CD4-positive, alpha-beta memory T cell (primary cell): ENCODE results near the gene SAMD14. TPM values are rescaled to one million over a fixed set of nuclear protein-coding genes. Genes with fewer than 3 reads are reported as not detected.

ENCODE experiments used
- CTCF ChIA-PET: fragments of 350-600 bp; sonication (Branson Sonifier 250); formaldehyde crosslinking; loops from one replicate; lab custom pipeline; 2021; ENCODE audit warnings: inconsistent platforms; ENCODE audit not compliant: partially characterized antibody; lab: Charles Lee
- POLR2A ChIA-PET: fragments of 350-600 bp; sonication (Branson Sonifier 250); formaldehyde crosslinking; loops from one replicate; lab custom pipeline; 2021; ENCODE audit not compliant: partially characterized antibody; lab: Charles Lee
- DNase-seq, 5 donors: peaks; one replicate each; pipeline versions ENCODE4 v3.0.0 to v3.0.0-alpha.2; 2020 to 2022; ENCODE audit warnings: mixed read lengths in 1 of 5
- H3K27ac ChIP-seq: one replicate; pipeline ENCODE4 v1.7.0; 2013; ENCODE audit warnings: low read depth, low read length
- H3K27me3 ChIP-seq: 2 replicates; pipeline ENCODE4 v1.7.0; 2013; ENCODE audit warnings: mild to moderate bottlenecking, low read length, moderate library complexity; ENCODE audit not compliant: insufficient read depth
- H3K36me3 ChIP-seq: 2 replicates; pipeline ENCODE4 v1.7.0; 2013; ENCODE audit warnings: mild to moderate bottlenecking, low read length, moderate library complexity; ENCODE audit not compliant: insufficient read depth
- H3K4me1 ChIP-seq: 2 replicates; pipeline ENCODE4 v1.7.0; 2013; ENCODE audit warnings: mild to moderate bottlenecking, low read length, moderate library complexity; ENCODE audit not compliant: insufficient read depth
- H3K4me3 ChIP-seq, 2 donors: one replicate each; pipeline ENCODE4 v1.7.0; 2013; ENCODE audit warnings: low read length in 2 of 2, mild to moderate bottlenecking in 1 of 2
- H3K9me3 ChIP-seq, 2 donors: one replicate each; pipeline ENCODE4 v1.7.0; 2013; ENCODE audit warnings: low read length in 2 of 2, control low read depth in 1 of 2; ENCODE audit not compliant: control insufficient read depth in 1 of 2
- H3K27ac Mint-ChIP-seq, 7 donors: one replicate each; pipeline ENCODE4 v1.8.0; 2020 to 2021; ENCODE audit warnings: mixed read lengths in 7 of 7, mild to moderate bottlenecking in 6 of 7, inconsistent platforms in 3 of 7, moderate library complexity in 3 of 7
- H3K27me3 Mint-ChIP-seq, 2 donors: one replicate each; pipeline ENCODE4 v1.8.0; 2020 to 2021; ENCODE audit warnings: mixed read lengths in 2 of 2
- H3K36me3 Mint-ChIP-seq, 2 donors: one replicate each; pipeline ENCODE4 v1.8.0; 2020 to 2021; ENCODE audit warnings: mixed read lengths in 2 of 2, inconsistent platforms in 1 of 2, mild to moderate bottlenecking in 1 of 2
- H3K4me1 Mint-ChIP-seq, 4 donors: one replicate each; pipeline ENCODE4 v1.8.0; 2020 to 2021; ENCODE audit warnings: mixed read lengths in 4 of 4, mild to moderate bottlenecking in 1 of 4
- H3K4me3 Mint-ChIP-seq, 8 donors: one replicate each; pipeline ENCODE4 v1.8.0; 2020 to 2021; ENCODE audit warnings: mixed read lengths in 8 of 8, mild to moderate bottlenecking in 7 of 8, moderate library complexity in 6 of 8, inconsistent platforms in 3 of 8
- H3K9me3 Mint-ChIP-seq, 8 donors: one replicate each; pipeline ENCODE4 v1.8.0; 2020 to 2021; ENCODE audit warnings: mixed read lengths in 8 of 8, mild to moderate bottlenecking in 5 of 8, inconsistent platforms in 3 of 8, moderate library complexity in 1 of 8
- intact Hi-C: fragments of 100-400 bp; cut with micrococcal nuclease; formaldehyde crosslinking; loops from one replicate; pipeline ENCODE4 v1.15.1; 2023
- polyA plus RNA-seq, 2 donors: library from polyadenylated mRNA; unstranded; fragments of 300-500 nt; fragmentation: Illumina TruSeq; gene quantifications; one replicate each; pipeline ENCODE4 v1.2.3, GENCODE V29; 2021
- total RNA-seq, 2 experiments: library from RNA; stranded (reverse); gene quantifications; one replicate each; pipeline ENCODE4 v1.2.3, GENCODE V29; 2021

The SAMD14 gene
- total and polyA plus RNA-seq, 4 experiments from 2014 or later = 0.16 to 1.3 (median 0.72) TPM

- ChIA-PET POLR2A (interaction anchor here (1.1 to 2.5 kb wide), 4 partner anchors 10 to 22 kb away, joined by 3 to 10 read pairs (median 4); partner anchors contain the start of gene PPP1R9B), CTCF (interaction anchor here (1.1 to 2.9 kb wide), 4 partner anchors 12 to 42 kb away, joined by 3 to 17 read pairs (median 4); no protein-coding TSS in a partner anchor)
- no peaks in the 10 kb centered on the region for H3K9me3 Mint-ChIP-seq
- H3K9me3 ChIP-seq = no peaks in the 10 kb centered on the region
- H3K4me3 ChIP-seq = no peak overlapping the region
- H3K4me1 ChIP-seq = peaks cover 33% of the 10 kb centered on the region
- peaks cover 16 to 58% (median 41%) of the 10 kb centered on the region in 4 donors for H3K4me1 Mint-ChIP-seq
- DNase-seq = peak in 1 of 5 donors; percentile 35
- peaks cover 57% of the 10 kb centered on the region for H3K36me3 ChIP-seq
- no peaks in the 10 kb centered on the region for H3K27me3 ChIP-seq
- intact Hi-C loops = no loop called here
- H3K27ac Mint-ChIP-seq = no peak overlapping the region
- peaks cover 53 to 74% of the 10 kb centered on the region in 2 donors for H3K36me3 Mint-ChIP-seq
- peaks cover 2 to 4% of the 10 kb centered on the region in 2 donors for H3K27me3 Mint-ChIP-seq
- no peak overlapping the region for H3K27ac ChIP-seq
- no peak overlapping the region for H3K4me3 Mint-ChIP-seq
Measured at GRCh38 chr17:50135316-50136095, 5.5 kb upstream of the SAMD14 start.

GRCh38 chr17:50134206-50135110 lies 4.5 kb upstream of the SAMD14 start:
- H3K36me3 Mint-ChIP-seq = peaks cover 43 to 65% of the 10 kb centered on the region in 2 donors
- POLR2A ChIA-PET = interaction anchor here (1.1 to 2.5 kb wide), 3 partner anchors 9 to 18 kb away, joined by 3 to 10 read pairs (median 4); partner anchors contain the start of gene PPP1R9B

GRCh38 chr17:50133769-50134099 lies 3.8 kb upstream of the SAMD14 start:
- H3K36me3 Mint-ChIP-seq = peaks cover 36 to 63% of the 10 kb centered on the region in 2 donors
- Histone ChIP-seq H3K36me3 (peaks cover 41% of the 10 kb centered on the region), H3K4me1 (peaks cover 26% of the 10 kb centered on the region), H3K9me3 (no peaks in the 10 kb centered on the region), H3K27me3 (peaks cover 2% of the 10 kb centered on the region), H3K4me3 (no peak overlapping the region), H3K27ac (no peak overlapping the region)
- peak in 1 of 5 donors; percentile 16 for DNase-seq
- intact Hi-C loops = no loop called here
- peak overlapping the region in 1 of 7 donors; percentile 60 for H3K27ac Mint-ChIP-seq
- CTCF ChIA-PET = no interaction called here
- H3K4me1 Mint-ChIP-seq = peaks cover 7 to 56% (median 31%) of the 10 kb centered on the region in 4 donors
- no peaks in the 10 kb centered on the region for H3K9me3 Mint-ChIP-seq
- POLR2A ChIA-PET = interaction anchor here (2.5 to 4.4 kb wide), 2 partner anchors 17 to 27 kb away, joined by 8 to 27 read pairs; partner anchors contain the start of gene PPP1R9B
- no peak overlapping the region for H3K4me3 Mint-ChIP-seq
- peaks cover 3 to 6% of the 10 kb centered on the region in 2 donors for H3K27me3 Mint-ChIP-seq

More at GRCh38 chr17:50134206-50135110, 4.5 kb upstream of the SAMD14 start:
- CTCF ChIA-PET = interaction anchor here (1.1 kb wide), 1 partner anchor 18 kb away, joined by 5 read pairs; no protein-coding TSS in a partner anchor
- no peak overlapping the region for H3K4me3 Mint-ChIP-seq
- peak in 1 of 5 donors; percentile 33 for DNase-seq
- intact Hi-C loops = no loop called here
- Histone ChIP-seq H3K9me3 (no peaks in the 10 kb centered on the region), H3K4me3 (no peak overlapping the region), H3K27me3 (no peaks in the 10 kb centered on the region), H3K4me1 (peaks cover 26% of the 10 kb centered on the region), H3K27ac (no peak overlapping the region), H3K36me3 (peaks cover 49% of the 10 kb centered on the region)
- H3K27me3 Mint-ChIP-seq = peaks cover 3 to 5% of the 10 kb centered on the region in 2 donors
- H3K27ac Mint-ChIP-seq = no peak overlapping the region
- H3K9me3 Mint-ChIP-seq = no peaks in the 10 kb centered on the region
- H3K4me1 Mint-ChIP-seq = peaks cover 6 to 54% (median 33%) of the 10 kb centered on the region in 4 donors

GRCh38 chr17:50133028-50133768 lies 3.2 kb upstream of the SAMD14 start:
- H3K4me3 ChIP-seq = no peak overlapping the region
- no peaks in the 10 kb centered on the region for H3K9me3 ChIP-seq
- Mint-ChIP-seq H3K36me3 (peaks cover 31 to 58% of the 10 kb centered on the region in 2 donors), H3K27me3 (peaks cover 3 to 7% of the 10 kb centered on the region in 2 donors), H3K9me3 (peaks cover 0 to 2% (median 0%) of the 10 kb centered on the region in 8 donors), H3K27ac (peak overlapping the region in 6 of 7 donors; percentile 30 to 75 (median 56)), H3K4me3 (no peak overlapping the region), H3K4me1 (peaks cover 9 to 55% (median 30%) of the 10 kb centered on the region in 4 donors)
- H3K27me3 ChIP-seq = peaks cover 6% of the 10 kb centered on the region
- intact Hi-C loops = no loop called here
- no peak for DNase-seq
- POLR2A ChIA-PET = interaction anchor here (1.1 to 4.4 kb wide), 5 partner anchors 13 to 28 kb away, joined by 3 to 27 read pairs (median 5); partner anchors contain the start of gene PPP1R9B
- H3K27ac ChIP-seq = no peak overlapping the region
- H3K36me3 ChIP-seq = peaks cover 36% of the 10 kb centered on the region
- peaks cover 29% of the 10 kb centered on the region for H3K4me1 ChIP-seq
- CTCF ChIA-PET = interaction anchor here (1.2 to 1.3 kb wide), 2 partner anchors 16 to 25 kb away, joined by 3 to 5 read pairs; no protein-coding TSS in a partner anchor

- H3K36me3 Mint-ChIP-seq = peaks cover 22 to 49% of the 10 kb centered on the region in 2 donors
- intact Hi-C loops = no loop called here
- peaks cover 11 to 51% (median 28%) of the 10 kb centered on the region in 4 donors for H3K4me1 Mint-ChIP-seq
- H3K4me3 Mint-ChIP-seq = peak overlapping the region in 3 of 8 donors; percentile 9 to 40 (median 20)
- ChIA-PET CTCF (interaction anchor here (1.2 to 2.1 kb wide), 4 partner anchors 15 to 38 kb away, joined by 3 to 9 read pairs (median 6); no protein-coding TSS in a partner anchor), POLR2A (interaction anchor here (0.9 to 4.4 kb wide), 7 partner anchors 9 to 29 kb away, joined by 3 to 27 read pairs (median 5); partner anchors contain the start of gene PPP1R9B)
- no peak for DNase-seq
- Histone ChIP-seq H3K36me3 (peaks cover 27% of the 10 kb centered on the region), H3K4me1 (peaks cover 28% of the 10 kb centered on the region), H3K27me3 (peaks cover 6% of the 10 kb centered on the region), H3K4me3 (no peak overlapping the region), H3K9me3 (no peaks in the 10 kb centered on the region), H3K27ac (no peak overlapping the region)
- peak overlapping the region in 6 of 7 donors; percentile 1 to 99 (median 50) for H3K27ac Mint-ChIP-seq
- peaks cover 0 to 2% (median 0%) of the 10 kb centered on the region in 8 donors for H3K9me3 Mint-ChIP-seq
- H3K27me3 Mint-ChIP-seq = peaks cover 3 to 7% of the 10 kb centered on the region in 2 donors
Measured at GRCh38 chr17:50132104-50132794, 2.3 kb upstream of the SAMD14 start.
